ENCODE measurements around the gene NBEAL2. TPM values are rescaled to one million over a fixed set of nuclear protein-coding genes. Genes with fewer than 3 reads are reported as not detected.
A peak's percentile ranks its signal among the peaks of the same experiment; 100 is the strongest.

The NBEAL2 gene
- total RNA-seq, 1 experiment from 2014 or later = 50.7 TPM

DNA sequence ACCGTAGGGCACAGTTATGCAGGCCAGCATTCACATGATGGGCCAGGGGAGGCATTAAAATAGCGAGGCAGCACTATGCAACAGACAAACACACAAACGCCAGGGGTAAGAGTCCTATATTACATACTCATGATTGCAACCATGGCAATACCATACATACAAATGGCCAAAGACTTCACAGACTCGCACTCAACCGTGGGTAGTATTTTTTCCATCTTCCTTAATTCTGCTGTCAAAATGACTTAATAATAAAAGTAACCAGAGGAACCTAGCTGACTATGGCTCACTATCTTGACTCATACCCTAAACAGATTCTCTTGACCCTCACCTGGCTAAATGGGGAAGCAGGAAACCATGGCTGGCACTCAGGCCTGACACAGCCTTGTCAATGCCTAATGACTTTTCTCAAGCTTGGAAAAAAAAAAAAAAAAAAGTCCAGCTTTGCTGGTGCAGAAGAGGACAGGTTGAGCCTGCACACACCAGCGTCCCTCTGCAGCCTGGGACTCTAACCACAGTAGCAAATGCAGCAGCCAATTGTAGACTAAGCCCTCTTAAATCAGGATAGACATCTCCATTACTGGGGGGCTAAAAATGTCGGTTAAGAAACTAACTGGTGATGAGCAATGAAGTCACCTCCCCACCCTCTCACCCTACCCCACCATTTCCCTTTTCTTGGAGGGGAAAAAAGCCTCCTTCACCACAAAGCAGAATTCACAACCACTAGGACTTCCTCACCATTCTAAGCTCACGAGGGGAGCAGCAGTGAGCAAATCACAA lies 26.0 kb upstream of the NBEAL2 start:
- ATAC-seq (peak; percentile 54), DNase-seq (no peak)
- Histone ChIP-seq H3K27me3 (ENCODE audit: low read length) (no peaks in the 10 kb centered on the region), H3K9me2 (replicated peaks; ENCODE audit: low read length) (no peaks in the 10 kb centered on the region), H3K4me3 (ENCODE audit: low read length) (no peak overlapping the region), H3K79me2 (ENCODE audit: low read length) (peaks cover 98% of the 10 kb centered on the region), H3K27ac (ENCODE audit: low read length) (no peak overlapping the region), H3K36me3 (ENCODE audit: low read depth, low read length) (peaks cover 4% of the 10 kb centered on the region; the same call in 1 of the 2 replicates), H3K9ac (ENCODE audit: low read length) (no peak overlapping the region), H3K4me1 (ENCODE audit: insufficient read depth, low read length) (peaks cover 12% of the 10 kb centered on the region), H4K20me1 (ENCODE audit: low read length) (peaks cover 79% of the 10 kb centered on the region), H3K9me3 (ENCODE audit: low read length) (no peaks in the 10 kb centered on the region), H2AFZ (ENCODE audit: low read length) (no peak overlapping the region), H3K4me2 (ENCODE audit: low read length) (no peak overlapping the region), H3F3A (ENCODE audit: low read length, unreplicated experiment) (no peaks in the 10 kb centered on the region)
- POLR2A ChIA-PET (ENCODE audit: unreplicated experiment) = no interaction called here
- TF ChIP-seq EZH2phosphoT487 (IDR thresholded peaks at IDR 0.05; ENCODE audit: borderline replicate concordance, low read length) (no peak), EZH2 (IDR thresholded peaks at IDR 0.05; ENCODE audit: low read length, unreplicated experiment) (no peak)
- TF ChIP-seq, protein P1, sequence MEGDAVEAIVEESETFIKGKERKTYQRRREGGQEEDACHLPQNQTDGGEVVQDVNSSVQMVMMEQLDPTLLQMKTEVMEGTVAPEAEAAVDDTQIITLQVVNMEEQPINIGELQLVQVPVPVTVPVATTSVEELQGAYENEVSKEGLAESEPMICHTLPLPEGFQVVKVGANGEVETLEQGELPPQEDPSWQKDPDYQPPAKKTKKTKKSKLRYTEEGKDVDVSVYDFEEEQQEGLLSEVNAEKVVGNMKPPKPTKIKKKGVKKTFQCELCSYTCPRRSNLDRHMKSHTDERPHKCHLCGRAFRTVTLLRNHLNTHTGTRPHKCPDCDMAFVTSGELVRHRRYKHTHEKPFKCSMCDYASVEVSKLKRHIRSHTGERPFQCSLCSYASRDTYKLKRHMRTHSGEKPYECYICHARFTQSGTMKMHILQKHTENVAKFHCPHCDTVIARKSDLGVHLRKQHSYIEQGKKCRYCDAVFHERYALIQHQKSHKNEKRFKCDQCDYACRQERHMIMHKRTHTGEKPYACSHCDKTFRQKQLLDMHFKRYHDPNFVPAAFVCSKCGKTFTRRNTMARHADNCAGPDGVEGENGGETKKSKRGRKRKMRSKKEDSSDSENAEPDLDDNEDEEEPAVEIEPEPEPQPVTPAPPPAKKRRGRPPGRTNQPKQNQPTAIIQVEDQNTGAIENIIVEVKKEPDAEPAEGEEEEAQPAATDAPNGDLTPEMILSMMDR (conservative IDR thresholded peaks at IDR 0.05; ENCODE audit: low read depth, low read length) = no peak
- CTCF ChIA-PET = no interaction called here
- intact Hi-C loops (cut with micrococcal nuclease) = no loop called here
- BruUV-seq (replicated peaks) = no TSS peak

DNA sequence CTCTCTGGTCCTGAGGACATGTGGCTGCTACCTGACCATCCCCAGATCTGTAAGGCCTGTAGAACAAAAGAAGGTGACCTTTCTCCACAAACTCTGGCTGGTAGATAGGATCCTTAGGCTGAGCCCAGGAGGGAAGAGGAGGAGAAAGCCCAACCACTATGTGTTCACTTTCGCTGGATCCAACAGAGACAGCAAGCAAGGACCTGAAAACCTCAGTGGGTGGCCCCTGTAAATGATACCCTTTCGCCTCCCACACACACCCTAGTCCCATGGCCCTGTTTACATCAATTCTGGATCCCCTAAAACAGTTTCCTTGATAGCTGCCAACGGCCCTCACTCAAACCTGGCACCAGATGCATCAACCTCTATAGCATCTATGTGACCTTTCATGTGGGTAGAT lies 25.3 kb upstream of the NBEAL2 start:
- DNase-seq = no peak
- Histone ChIP-seq H3K27me3 (ENCODE audit: low read length) (no peaks in the 10 kb centered on the region), H3K9ac (ENCODE audit: low read length) (no peak overlapping the region), H3F3A (ENCODE audit: low read length, unreplicated experiment) (no peaks in the 10 kb centered on the region), H3K9me2 (replicated peaks; ENCODE audit: low read length) (no peaks in the 10 kb centered on the region), H3K27ac (ENCODE audit: low read length) (no peak overlapping the region), H3K4me2 (ENCODE audit: low read length) (no peak overlapping the region), H2AFZ (ENCODE audit: low read length) (no peak overlapping the region), H3K79me2 (ENCODE audit: low read length) (peaks cover 98% of the 10 kb centered on the region), H3K9me3 (ENCODE audit: low read length) (no peaks in the 10 kb centered on the region), H3K4me1 (ENCODE audit: insufficient read depth, low read length) (peaks cover 7% of the 10 kb centered on the region; the same call in 1 of the 2 replicates), H4K20me1 (ENCODE audit: low read length) (peaks cover 79% of the 10 kb centered on the region), H3K36me3 (ENCODE audit: low read depth, low read length) (peaks cover 9% of the 10 kb centered on the region), H3K4me3 (ENCODE audit: low read length) (no peak overlapping the region)
- intact Hi-C loops (cut with micrococcal nuclease) = no loop called here
- CTCF ChIA-PET = no interaction called here
- no peak for ATAC-seq
- POLR2A ChIA-PET (ENCODE audit: unreplicated experiment) = no interaction called here
- no TSS peak for BruUV-seq (replicated peaks)
- TF ChIP-seq, protein P1 (conservative IDR thresholded peaks at IDR 0.05; ENCODE audit: low read depth, low read length) = no peak
- TF ChIP-seq EZH2phosphoT487 (IDR thresholded peaks at IDR 0.05; ENCODE audit: borderline replicate concordance, low read length) (no peak), EZH2 (IDR thresholded peaks at IDR 0.05; ENCODE audit: low read length, unreplicated experiment) (no peak)

DNA sequence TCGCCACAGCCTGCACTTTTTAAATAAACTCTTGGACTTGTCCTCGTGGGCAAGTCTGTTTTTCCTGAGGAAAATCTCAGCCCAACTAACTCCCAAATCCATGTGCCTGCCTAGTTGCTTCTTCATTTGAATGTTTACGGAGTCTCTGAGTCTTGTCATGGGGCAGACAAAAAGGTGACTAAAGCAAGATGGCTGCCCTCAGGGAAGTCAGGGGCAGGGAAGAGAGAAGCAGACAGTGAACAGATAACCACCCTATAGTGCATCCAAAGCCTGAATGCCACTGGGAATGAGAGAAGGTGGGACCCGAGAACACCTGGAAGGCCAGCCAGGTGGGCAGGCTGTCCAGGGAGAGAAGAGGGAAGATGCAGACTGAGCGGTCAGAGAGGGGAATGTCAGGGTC lies 24.3 kb upstream of the NBEAL2 start:
- H2AFZ ChIP-seq (ENCODE audit: low read length) = no peak overlapping the region
- no peaks in the 10 kb centered on the region for H3K9me3 ChIP-seq (ENCODE audit: low read length)
- ChIA-PET CTCF (no interaction called here), POLR2A (ENCODE audit: unreplicated experiment) (no interaction called here)
- H3K36me3 ChIP-seq (ENCODE audit: low read depth, low read length) = peaks cover 9% of the 10 kb centered on the region
- peaks cover 98% of the 10 kb centered on the region for H3K79me2 ChIP-seq (ENCODE audit: low read length)
- H3K4me3 ChIP-seq (ENCODE audit: low read length) = no peak overlapping the region
- H3K4me2 ChIP-seq (ENCODE audit: low read length) = no peak overlapping the region
- H3F3A ChIP-seq (ENCODE audit: low read length, unreplicated experiment) = no peaks in the 10 kb centered on the region
- ATAC-seq (no peak), DNase-seq (no peak)
- H3K27ac ChIP-seq (ENCODE audit: low read length) = no peak overlapping the region
- intact Hi-C loops (cut with micrococcal nuclease) = no loop called here
- H3K9me2 ChIP-seq (replicated peaks; ENCODE audit: low read length) = no peaks in the 10 kb centered on the region
- H3K27me3 ChIP-seq (ENCODE audit: low read length) = no peaks in the 10 kb centered on the region
- H3K9ac ChIP-seq (ENCODE audit: low read length) = no peak overlapping the region
- H3K4me1 ChIP-seq (ENCODE audit: insufficient read depth, low read length) = peaks cover 16% of the 10 kb centered on the region
- BruUV-seq (replicated peaks) = no TSS peak
- peaks cover 80% of the 10 kb centered on the region for H4K20me1 ChIP-seq (ENCODE audit: low read length)
- TF ChIP-seq, protein P1 (conservative IDR thresholded peaks at IDR 0.05; ENCODE audit: low read depth, low read length) = no peak
- TF ChIP-seq EZH2 (IDR thresholded peaks at IDR 0.05; ENCODE audit: low read length, unreplicated experiment) (no peak), EZH2phosphoT487 (IDR thresholded peaks at IDR 0.05; ENCODE audit: borderline replicate concordance, low read length) (no peak)

Measured in PC-3 (cell line).